GM21576 (cell line): ENCODE data around the gene CRAMP1.

Experiments
- ATAC-seq: cut with Tn5 transposase; IDR thresholded peaks from one replicate; pipeline ENCODE4 v1.9.1; 2021; ENCODE audit warnings: mild to moderate bottlenecking, moderate library complexity; ENCODE audit not compliant: unreplicated experiment

The CRAMP1 gene

GRCh38 chr16:1655909-1656807, 44.0 kb downstream of the CRAMP1 start:
- no peak for ATAC-seq

DNA sequence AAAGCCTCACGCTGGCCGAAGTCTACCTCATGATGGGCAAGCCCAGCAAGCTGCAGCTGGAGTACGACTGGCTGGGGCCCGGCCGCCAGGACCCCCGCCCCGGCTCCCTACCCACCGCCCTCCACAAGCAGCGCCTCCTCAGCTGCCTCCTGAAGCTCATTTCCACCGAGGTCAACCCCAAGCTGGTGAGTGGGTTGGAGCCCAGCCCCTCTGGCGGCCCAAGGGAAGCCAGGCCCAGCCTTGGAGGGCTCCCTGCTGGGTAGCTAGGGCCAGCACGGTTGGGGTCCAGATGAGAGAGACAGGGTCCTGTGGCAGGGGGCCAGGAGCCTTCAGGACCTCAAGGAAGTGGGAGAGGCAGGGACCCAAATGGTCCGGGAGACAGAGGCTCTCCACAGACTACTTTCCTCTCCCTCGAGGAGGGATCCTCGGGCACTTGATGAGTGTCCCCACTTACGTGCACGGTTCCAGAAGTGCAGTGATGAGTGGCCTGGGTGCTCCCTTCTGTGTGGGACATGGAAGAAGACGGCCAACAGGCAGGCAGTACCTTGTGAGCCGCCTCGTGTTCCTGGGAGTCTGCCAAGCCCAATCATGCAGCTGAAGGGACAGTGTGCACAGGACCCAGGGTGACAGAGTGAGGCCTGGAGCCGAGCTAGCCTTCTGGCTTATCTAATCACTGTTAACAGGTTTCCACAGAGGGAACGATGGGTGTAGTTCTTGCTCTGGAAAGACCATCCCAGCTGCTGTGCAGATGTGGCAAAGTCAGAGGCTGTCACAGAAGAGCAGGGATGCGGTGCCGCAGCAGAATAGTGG, 44.9 kb downstream of the CRAMP1 start:
- no peak for ATAC-seq

GRCh38 chr16:1657841-1658240, 45.7 kb downstream of the CRAMP1 start:
- no peak for ATAC-seq

DNA sequence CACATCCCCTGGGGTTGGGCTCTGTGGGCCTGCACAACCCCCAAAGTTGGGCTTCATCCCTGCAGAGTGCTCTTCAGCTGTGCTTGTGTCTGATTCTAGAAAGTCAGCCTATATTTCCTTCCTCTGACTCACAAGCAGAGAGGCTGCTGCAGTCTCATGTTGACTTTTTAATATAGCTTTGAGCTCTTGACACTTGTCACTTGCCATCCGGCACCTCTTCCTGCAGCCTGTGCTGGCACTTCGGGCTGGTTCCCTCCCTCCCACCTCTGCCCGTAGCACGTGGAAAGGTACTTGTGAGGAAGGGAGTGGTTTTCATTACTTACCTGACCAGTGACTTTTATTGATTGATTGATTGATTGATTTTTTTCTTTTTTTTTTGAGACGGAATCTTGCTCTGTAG, 46.9 kb downstream of the CRAMP1 start:
- no peak for ATAC-seq

- ATAC-seq = no peak
Measured at GRCh38 chr16:1661826-1662225, 49.7 kb downstream of the CRAMP1 start.

GRCh38 chr16:1662543-1662942, 50.4 kb downstream of the CRAMP1 start:
- no peak for ATAC-seq

DNA sequence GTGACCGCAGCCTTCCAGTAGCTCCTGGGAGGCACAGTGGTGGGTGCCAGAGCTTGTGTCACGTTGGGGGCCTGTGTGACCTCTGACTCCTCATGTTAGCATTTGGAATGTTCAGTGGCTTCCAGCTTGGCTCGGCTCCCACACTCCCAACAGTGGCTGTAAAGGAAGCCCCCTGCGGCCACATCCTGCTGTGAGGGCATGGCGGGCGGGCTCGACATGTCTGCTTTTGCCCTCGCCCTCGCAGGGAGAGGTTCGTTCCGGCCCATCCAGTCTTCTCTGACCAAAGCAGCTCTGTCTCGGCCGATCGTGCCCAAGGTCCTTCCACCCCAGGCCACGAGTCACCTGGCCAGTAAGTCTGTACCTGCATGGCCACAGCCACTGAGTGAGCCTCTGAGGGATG, 53.7 kb downstream of the CRAMP1 start:
- ATAC-seq = no peak

DNA sequence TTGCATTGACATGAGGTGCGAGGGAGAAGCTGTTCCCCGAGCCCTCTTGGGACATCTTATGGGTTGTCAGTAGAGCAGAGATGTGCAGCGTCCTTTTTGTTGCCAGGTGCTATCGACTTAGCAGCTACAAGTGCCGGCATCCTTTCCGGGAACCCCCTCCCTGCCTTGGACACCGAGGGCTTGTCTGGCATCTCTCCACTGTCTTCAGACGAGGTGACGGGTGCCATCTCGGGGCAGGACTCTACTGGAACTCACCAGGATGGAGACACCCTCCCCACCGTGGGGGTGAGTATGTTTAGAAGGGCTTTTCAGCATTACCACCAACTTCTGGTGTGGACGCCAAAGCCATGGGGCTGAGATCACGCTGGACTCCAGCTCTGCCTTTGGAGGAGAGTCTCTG, 54.2 kb downstream of the CRAMP1 start:
- ATAC-seq = no peak

- ATAC-seq = no peak
Measured at GRCh38 chr16:1667271-1667670, 55.1 kb downstream of the CRAMP1 start.

DNA sequence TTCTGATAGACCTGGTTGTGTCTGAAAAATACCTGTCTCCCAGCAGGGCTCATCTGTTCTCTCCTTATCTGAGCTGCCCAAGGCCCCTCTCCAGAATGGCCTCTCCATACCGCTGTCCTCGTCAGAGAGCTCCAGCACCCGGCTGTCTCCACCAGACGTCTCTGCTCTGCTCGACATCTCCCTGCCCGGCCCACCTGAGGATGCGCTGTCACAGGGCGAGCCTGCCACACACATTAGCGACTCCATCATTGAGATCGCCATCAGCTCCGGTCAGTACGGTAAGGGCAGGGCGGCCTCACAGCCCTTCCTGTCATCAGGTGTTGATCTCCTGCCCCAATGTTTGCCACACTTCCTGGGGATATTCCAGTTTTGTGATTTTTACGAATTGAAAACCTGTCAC, 55.8 kb downstream of the CRAMP1 start:
- no peak for ATAC-seq

- no peak for ATAC-seq
Measured at GRCh38 chr16:1668612-1669319, 56.6 kb downstream of the CRAMP1 start.

DNA sequence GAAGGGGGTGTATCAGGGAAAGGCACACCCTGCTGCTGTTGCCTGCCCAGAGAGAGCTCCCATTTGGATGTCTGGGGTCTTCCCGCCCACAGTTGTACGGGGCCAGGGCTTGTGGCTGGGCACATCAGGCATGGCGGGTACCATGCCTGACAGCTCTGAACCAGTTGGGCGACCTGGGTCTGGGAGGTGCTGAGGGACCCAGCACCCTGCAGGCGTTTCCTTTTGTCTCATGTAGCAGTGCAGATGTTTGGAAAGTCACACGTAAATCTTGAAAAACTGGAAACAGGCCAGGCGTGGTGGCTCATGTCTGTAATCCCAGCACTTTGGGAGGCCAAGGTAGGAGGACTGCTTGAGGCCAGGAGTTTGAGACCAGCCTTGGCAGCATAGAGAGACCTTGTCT, 57.5 kb downstream of the CRAMP1 start:
- ATAC-seq = no peak

DNA sequence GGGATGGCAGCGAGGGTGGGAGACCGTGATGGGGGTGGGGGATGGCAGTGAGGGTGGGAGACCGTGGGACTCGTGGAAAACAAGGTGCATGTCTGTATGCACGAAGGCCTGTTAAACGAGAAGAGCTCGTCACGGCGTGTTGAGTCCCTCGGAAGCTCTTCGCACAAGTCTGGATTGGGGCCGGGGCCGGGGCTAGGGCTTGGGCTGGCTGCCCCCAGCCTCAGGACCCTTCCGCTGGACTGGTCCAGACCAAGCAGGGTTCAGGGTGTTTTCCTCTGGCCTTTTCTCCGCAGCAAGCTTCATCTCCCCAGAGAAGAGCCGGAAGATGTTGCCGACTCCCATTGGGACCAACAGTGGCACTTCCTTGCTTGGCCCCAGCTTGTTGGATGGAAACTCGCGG, 58.2 kb downstream of the CRAMP1 start:
- no peak for ATAC-seq

- ATAC-seq = no peak
Measured at GRCh38 chr16:1670866-1671265, 58.7 kb downstream of the CRAMP1 start.

- ATAC-seq = no peak
Measured at GRCh38 chr16:1673424-1674151, 61.4 kb downstream of the CRAMP1 start.

- no peak for ATAC-seq
Measured at GRCh38 chr16:1674306-1674705, 62.1 kb downstream of the CRAMP1 start.

GRCh38 chr16:1674751-1675664, 62.8 kb downstream of the CRAMP1 start:
- no peak for ATAC-seq

DNA sequence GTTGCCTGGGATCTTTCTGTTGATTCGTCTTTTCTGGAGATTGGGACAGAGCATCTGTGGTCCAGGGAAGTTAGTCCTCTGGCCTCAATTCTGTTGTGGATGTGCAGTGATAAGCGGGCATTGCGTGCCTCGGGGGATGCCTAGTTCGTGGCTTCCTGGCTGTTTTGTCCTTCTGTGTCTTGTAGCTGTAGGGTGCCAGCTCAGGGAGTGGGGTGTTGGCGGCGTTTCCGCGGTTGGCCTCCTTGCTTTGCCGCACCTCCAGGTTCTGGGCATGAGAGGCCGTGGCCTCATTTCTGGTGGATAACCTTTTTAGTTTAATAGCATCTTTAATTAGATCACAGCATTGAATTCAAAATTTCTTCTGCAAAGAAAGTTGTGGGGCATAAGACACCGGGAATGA, 64.5 kb downstream of the CRAMP1 start:
- no peak for ATAC-seq

DNA sequence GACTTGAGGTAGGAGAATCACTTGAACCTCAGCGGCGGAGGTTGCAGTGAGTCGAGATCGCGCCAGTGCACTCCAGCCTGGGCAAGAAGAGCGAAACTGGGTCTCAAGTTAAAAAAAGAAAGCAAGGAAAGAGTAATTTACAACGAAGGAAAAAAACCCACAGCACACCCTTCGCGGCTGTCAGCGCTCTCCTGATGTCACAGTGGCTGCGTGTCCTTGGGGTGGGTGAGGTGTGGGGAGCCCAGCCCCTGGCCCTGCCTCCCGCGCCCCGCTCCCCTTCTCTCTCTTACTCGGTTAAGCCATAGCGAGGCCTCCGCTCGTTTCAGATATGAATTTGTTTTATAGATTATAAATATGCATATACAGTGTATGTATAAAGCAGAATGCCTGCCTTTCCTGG, 65.2 kb downstream of the CRAMP1 start:
- ATAC-seq = no peak
